Activated naive CD4-positive, alpha-beta T cell treated with anti-CD3 and anti-CD28 coated beads, Interleukin-2, amount 50 U/mL, for 24 hours (primary cell): Measurements from ENCODE around the gene MARK3.

Experiments
- H3K27ac Mint-ChIP-seq: one replicate; pipeline ENCODE4 v1.8.0; 2021; ENCODE audit warnings: mild to moderate bottlenecking, mixed read lengths
- H3K27me3 Mint-ChIP-seq: one replicate; pipeline ENCODE4 v1.8.0; 2021; ENCODE audit warnings: mixed read lengths
- H3K36me3 Mint-ChIP-seq: one replicate; pipeline ENCODE4 v1.8.0; 2021; ENCODE audit warnings: mixed read lengths
- H3K4me1 Mint-ChIP-seq: one replicate; pipeline ENCODE4 v1.8.0; 2021; ENCODE audit warnings: mixed read lengths
- H3K4me3 Mint-ChIP-seq: one replicate; pipeline ENCODE4 v1.8.0; 2021; ENCODE audit warnings: mild to moderate bottlenecking, mixed read lengths
- H3K9me3 Mint-ChIP-seq: one replicate; pipeline ENCODE4 v1.8.0; 2021; ENCODE audit warnings: mixed read lengths

Gene MARK3

DNA sequence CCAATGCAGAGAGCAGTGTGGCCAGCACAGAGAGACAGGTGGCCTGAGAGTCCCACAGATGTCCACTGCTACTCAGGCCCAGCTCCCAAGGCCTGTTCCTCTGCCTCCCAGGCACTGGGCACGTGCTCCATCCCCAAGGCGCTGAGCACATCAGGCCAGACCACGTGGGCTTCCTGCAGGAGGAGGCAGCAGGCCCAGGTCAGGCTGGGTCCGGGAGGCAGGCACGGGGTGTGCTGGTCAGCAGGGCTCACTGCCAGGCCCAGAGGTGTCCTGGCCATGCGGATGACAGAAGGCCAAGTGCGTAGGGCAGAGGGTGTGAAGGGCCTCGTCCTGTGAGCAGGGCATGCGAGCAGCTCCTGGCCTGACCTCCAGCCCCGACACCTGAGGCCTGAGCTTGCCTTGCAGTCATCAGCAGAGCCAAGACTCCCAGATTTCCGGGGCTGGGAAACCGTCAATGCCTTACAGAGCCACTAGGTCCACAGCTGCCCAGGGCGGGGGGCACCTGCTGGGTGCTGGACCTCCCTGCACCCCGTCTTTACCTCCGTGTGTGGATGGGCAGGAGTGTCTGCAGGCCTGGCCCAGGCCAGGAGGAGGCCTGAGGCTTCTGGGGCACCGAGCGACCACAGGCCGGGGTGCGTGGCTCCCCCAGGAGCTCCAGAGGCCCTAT lies 158.6 kb downstream of the MARK3 start:
- H3K27ac Mint-ChIP-seq = no peak overlapping the region
- no peaks in the 10 kb centered on the region for H3K4me1 Mint-ChIP-seq
- H3K4me3 Mint-ChIP-seq = no peak overlapping the region
- no peaks in the 10 kb centered on the region for H3K9me3 Mint-ChIP-seq
- H3K27me3 Mint-ChIP-seq = no peaks in the 10 kb centered on the region
- no peaks in the 10 kb centered on the region for H3K36me3 Mint-ChIP-seq

DNA sequence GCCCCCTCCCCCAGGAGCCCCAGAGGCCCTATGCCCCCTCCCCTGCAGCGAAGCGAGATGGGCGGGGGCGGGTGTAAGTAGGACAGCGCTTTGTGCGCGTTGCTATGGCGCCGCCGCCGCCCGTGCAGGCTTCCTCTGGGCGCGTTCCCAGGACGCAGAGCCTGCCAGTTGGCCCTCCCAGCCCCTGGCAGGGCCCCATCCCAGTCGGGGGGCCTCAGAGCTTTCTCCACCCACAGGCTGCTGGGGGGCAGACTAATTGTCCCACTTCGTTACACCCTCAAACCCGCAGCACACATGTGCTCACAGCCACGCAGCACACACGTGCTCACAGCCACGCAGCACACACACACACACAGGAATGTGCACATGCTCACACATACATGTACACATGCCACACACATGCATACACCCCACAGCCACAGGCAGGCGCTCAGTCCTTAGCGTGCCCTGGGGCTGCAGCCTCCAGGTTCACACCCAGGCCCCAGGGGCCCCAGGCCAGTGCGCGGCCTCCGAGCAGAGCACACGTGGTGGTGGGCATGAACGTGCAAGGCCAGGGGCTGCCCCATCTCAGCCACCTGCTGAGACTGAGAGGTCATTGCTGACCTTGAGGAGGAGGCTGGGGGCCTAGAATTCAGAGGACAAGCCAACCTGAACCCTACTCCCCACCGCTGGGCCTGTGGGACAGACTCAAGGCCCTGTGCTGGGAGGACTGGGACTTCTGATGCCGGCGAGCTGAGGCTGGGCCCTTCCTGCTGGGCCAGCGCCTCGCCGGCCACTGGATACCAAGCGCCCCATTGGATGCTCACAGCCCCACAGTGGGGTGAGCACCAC lies 159.4 kb downstream of the MARK3 start:
- H3K4me1 Mint-ChIP-seq = no peaks in the 10 kb centered on the region
- no peaks in the 10 kb centered on the region for H3K27me3 Mint-ChIP-seq
- no peak overlapping the region for H3K4me3 Mint-ChIP-seq
- H3K36me3 Mint-ChIP-seq = no peaks in the 10 kb centered on the region
- H3K27ac Mint-ChIP-seq = no peak overlapping the region
- H3K9me3 Mint-ChIP-seq = no peaks in the 10 kb centered on the region

DNA sequence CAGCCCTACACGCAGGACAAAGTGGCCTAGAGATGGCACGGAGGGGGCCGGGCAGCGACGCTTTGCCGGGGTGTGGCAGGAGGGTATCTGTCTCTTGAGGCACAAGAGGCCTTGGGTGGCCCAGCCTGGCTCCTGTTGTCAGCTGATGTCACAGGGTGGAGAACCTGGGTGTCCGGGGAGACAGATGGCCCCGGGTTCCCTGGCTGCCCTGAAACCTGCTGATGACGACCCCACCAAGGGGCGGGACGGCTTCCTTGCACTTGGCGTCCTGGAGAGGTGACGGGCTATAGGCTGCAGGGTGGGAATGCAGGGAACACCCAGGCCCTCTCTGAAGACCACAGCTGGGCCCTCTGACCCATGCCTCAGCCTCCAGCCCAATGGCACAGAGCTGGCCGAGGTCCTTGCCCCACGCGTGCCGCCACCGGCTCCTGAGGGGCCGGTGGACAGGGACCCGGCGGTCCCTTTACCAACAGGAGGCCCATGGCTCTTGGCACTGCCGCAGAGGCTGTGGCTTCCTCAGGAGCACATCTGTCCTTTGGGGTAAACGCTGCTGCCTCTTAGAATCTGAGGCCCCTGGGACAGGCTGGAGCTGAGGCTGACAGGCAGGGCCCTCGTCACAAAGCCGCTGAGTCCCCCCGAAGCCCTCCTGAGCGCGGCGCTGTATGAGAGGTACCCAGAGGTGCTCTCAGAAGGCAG lies 160.2 kb downstream of the MARK3 start:
- Mint-ChIP-seq H3K9me3 (no peaks in the 10 kb centered on the region), H3K4me3 (no peak overlapping the region), H3K4me1 (no peaks in the 10 kb centered on the region), H3K36me3 (no peaks in the 10 kb centered on the region), H3K27ac (no peak overlapping the region), H3K27me3 (no peaks in the 10 kb centered on the region)

DNA sequence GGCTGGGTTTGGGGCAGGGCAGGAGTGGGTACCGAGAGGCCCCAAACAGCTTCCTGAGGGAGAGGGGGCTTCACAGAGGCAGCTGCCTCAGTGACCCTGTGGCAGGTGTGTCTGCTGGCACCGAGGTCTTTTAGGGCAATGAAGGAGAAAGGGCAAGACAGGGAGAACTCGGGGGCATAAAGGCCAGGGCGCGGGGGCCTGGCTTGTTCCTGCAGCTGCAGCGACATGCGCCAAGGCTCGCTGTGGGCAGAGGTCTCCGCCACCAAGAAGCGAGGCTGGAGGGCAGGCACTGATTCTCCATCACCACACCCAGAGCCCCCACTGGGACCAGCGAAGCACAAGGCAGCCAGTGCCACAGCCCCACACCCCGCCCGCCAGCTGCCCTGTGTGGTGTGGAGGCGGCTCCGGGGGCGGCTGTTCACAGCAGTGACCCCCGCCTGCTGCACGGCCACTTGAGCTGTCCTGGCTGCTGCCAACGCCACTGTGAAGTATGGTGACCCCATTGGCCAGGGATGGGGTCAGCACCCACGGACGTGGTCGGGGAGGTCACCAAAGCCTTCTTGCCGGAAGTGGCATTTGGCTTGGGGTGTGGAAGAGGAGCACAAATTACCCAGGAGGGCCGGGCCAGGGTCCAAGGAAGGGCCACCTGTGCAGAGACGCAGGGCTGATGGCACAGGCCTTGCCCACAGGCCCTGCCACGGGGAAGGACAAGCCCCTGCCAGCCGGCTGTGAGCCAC lies 160.9 kb downstream of the MARK3 start:
- Mint-ChIP-seq H3K36me3 (no peaks in the 10 kb centered on the region), H3K4me3 (no peak overlapping the region), H3K27ac (no peak overlapping the region), H3K27me3 (no peaks in the 10 kb centered on the region), H3K4me1 (no peaks in the 10 kb centered on the region), H3K9me3 (no peaks in the 10 kb centered on the region)

DNA sequence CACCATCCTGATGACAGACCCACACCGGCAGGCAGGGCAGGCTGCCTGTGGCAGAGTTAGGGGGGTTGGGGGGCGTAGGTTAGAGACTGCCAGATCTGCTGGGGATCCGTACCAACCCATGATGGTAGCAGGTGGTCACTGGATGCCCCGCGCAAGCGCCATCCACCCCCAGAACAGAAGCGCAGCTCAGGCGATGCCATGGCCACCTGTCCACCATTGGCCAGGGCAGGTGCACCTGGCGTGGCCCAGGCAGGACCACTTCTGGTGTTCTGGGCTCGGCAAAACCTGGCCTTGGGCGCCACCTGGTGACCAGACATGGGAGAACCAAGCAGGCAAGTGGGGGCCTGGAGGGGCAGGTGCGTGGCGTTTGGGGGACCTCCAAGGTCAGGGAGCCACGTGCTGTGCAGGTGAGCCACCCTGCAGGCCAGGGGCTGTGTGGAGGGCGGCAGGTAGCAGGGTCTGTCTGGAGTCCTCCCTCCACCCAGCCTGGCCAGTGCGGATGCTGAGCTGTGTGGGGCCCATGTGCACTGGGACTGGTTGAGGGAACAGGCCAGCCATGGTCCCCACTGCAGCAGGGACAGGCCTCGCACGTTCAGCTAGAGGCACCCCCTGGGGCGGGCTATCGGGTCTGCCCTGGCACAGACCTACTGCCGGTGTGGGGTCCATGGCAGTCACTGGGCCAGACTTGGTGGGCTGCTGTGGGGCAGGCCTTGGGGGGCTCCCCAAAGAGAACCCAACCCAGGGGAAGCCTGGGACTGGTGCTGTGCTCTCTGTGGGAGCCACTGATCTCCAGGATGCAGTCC lies 161.6 kb downstream of the MARK3 start:
- Mint-ChIP-seq H3K4me3 (no peak overlapping the region), H3K27me3 (no peaks in the 10 kb centered on the region), H3K4me1 (no peaks in the 10 kb centered on the region), H3K27ac (no peak overlapping the region), H3K36me3 (no peaks in the 10 kb centered on the region), H3K9me3 (no peaks in the 10 kb centered on the region)

DNA sequence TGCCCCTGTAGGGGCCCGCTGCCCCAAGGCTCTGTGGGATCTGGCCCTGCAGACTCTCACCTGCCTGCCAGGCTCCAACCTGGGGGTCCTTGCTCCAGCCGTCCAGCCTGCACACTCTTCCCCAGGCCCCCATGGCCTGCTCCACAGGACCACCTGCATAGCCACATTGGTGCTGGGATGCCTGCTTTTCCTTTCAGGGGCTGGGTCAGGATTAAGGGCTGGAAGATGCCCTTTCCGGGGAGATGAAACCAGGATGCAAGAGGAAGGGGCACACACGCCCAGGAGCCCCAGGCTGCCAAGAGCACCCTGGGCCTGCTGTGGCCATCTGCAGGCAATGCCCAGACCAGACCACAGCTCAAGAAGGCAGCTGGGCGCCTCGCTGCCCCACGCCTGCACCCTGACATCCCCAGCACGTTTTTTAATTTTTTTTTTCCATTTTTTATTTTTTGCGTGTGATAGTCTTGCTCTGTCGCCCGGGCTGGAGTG lies 162.3 kb downstream of the MARK3 start:
- Mint-ChIP-seq H3K27ac (no peak overlapping the region), H3K4me1 (no peaks in the 10 kb centered on the region), H3K36me3 (no peaks in the 10 kb centered on the region)

DNA sequence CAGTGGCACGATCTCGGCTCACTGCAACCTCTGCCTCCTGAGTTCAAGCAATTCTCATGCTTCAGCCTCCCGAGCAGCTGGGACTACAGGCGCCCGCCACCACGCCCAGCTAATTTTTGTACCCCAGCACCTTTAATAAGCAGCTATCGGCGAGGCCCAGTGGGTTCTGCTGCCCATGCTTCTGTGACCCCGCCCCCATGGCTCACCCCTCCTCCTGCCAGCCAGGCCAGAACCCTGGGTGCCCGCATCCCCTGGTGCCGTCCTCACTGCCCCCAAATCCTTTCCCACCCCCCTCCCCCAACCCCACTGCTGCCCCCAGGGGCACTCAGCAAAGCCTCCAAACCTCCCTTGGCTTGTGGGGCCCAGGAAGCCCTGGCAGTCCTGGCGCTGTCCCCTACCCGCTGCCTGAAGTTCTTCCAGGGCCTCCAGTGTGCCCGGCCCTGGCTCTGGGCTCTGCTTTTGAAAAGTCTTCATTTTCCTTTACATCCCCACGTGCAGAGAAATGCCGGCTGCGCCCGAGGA lies 162.8 kb downstream of the MARK3 start:
- Mint-ChIP-seq H3K9me3 (no peaks in the 10 kb centered on the region), H3K4me1 (no peaks in the 10 kb centered on the region), H3K36me3 (no peaks in the 10 kb centered on the region), H3K4me3 (no peak overlapping the region), H3K27me3 (no peaks in the 10 kb centered on the region), H3K27ac (no peak overlapping the region)

More for the DNA sequence above, 162.3 kb downstream of the MARK3 start:
- H3K27me3 Mint-ChIP-seq = no peaks in the 10 kb centered on the region
- no peaks in the 10 kb centered on the region for H3K9me3 Mint-ChIP-seq
- no peak overlapping the region for H3K4me3 Mint-ChIP-seq

DNA sequence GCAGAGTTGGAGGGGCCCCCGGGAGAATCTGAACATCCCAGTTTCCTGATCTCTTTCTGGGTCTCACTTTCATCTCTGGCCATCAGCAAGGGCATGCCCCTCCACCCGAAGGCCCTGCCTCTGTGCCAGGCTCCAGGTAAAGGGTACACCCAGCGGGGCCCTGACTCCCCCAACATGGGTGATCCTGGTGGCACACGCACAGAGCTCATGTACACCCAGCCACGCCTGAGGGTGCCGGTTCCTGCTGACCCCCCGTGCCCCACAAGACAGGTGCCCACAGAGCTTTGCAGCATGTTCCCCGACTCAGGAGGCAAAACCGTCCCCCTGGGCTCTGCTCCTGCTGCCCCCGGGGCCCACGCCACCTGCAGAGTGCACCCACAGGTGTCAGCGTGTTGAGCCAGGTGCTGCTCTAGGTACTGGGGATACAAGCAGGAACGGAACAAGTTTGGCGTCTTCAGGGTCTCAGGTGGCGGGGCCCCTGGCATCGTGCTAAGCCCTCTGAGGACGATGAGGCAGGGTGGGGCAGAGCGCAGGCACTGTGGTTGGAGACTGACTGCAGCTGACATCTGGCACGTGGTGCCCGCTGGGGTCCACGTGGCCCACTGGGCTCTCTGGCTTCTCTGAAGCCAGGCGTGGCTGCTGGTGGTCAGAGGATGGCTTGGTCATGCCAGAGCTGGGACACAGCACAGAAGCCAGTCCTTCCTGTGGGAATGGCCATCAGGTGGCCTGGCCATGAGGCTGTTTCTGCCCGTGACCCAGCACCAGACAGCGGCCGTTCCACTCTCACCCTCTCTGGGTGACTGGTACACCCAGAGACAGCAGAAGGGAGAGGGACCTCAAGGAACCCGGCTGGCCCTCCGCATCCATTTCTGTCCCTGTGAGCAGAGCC lies 163.5 kb downstream of the MARK3 start:
- Mint-ChIP-seq H3K4me3 (no peak overlapping the region), H3K4me1 (no peaks in the 10 kb centered on the region), H3K36me3 (no peaks in the 10 kb centered on the region), H3K27ac (no peak overlapping the region), H3K27me3 (no peaks in the 10 kb centered on the region), H3K9me3 (no peaks in the 10 kb centered on the region)

DNA sequence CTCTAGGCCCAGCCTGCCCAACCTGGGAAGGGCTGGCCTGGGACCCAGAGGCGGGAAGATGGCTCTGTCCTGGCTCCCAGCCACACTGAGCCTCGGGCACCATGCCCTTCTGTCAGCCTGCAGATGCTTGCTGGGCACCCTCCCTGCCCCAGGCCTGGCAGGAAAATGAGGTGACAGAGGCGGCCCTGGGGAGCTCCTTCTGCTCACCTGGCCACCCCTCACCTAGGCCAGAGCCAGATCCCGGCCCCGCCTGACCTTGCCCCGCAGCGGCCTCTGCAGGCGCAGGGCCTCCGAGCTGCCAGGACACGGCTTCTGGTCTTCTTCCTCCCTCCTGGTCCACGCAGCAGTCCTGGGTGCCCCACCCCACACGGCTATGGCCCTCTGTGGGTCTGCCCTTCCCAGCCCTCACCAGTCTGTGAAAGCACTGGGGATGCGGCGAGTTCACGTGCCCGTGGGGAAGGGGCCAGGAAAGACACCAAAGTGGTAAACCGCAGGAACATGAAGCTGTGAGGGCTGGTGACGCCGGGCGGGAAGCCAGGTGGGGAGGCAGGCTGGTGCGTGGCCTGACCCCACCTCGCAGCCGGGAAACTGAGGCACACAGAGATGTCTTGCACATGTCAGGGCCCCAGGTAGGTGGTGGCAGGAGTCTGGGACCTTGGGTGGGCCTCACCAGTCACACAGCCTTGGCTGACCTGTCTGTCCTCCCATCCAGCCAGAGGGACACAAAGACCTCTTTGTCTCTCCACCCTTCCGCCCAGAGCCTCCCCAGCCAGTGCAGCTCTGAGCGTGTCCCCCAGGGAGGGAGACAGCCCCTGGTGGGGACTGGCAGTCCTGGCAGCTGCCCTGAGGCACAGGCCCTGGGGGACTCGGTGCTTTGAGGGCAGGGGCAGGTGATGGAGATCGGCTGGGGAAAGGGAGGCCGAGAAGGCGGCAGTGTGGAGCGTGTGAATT lies 164.4 kb downstream of the MARK3 start:
- no peak overlapping the region for H3K27ac Mint-ChIP-seq
- H3K4me1 Mint-ChIP-seq = peaks cover under 1% of the 10 kb centered on the region
- no peak overlapping the region for H3K4me3 Mint-ChIP-seq
- no peaks in the 10 kb centered on the region for H3K36me3 Mint-ChIP-seq
- no peaks in the 10 kb centered on the region for H3K9me3 Mint-ChIP-seq
- no peaks in the 10 kb centered on the region for H3K27me3 Mint-ChIP-seq

DNA sequence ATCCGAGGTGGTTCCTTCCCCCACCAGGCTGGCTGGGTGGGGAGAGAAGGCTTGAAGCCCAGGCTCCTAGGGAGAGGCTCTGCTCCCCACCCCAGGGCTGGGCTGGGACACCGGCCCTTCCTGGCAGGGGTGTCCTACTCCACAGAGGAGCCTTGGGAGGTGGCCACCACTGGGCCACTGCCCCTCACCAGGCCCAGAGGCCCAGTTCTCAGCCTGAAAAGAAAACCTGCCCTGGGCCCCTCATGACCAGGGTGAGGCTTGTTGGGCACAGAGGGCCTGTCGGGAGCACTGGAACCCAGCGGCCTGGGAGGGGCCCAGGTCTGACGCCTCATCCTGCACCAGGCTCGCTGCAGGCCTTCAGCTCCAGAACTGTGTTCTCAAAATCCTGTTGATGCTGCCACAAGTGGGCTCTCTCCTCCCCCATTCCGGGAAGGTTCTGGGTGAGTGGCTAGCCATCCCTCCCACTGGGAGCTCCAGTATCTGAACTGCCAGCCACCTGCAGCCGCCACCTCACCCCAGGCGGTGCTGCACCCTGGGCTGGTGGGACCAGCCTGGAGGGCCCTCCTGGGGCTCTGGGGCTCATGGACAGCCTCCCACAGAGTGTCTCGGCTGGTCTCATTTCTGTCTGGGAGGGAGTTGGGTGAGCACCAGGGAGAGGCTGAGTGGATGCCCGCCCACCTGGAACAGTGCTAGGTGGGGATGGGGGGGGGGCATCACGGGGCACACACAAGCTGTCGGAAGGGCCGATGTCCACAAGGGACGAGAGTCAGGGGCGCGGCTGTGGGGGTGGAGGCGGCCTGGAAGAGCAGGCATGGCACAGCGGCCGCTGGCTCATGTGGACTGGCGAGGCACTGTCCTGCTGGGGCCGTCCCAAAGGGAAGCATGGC lies 165.5 kb downstream of the MARK3 start:
- Mint-ChIP-seq H3K27ac (no peak overlapping the region), H3K36me3 (peaks cover 1% of the 10 kb centered on the region), H3K27me3 (no peaks in the 10 kb centered on the region), H3K4me1 (peaks cover 9% of the 10 kb centered on the region), H3K9me3 (no peaks in the 10 kb centered on the region), H3K4me3 (no peak overlapping the region)

DNA sequence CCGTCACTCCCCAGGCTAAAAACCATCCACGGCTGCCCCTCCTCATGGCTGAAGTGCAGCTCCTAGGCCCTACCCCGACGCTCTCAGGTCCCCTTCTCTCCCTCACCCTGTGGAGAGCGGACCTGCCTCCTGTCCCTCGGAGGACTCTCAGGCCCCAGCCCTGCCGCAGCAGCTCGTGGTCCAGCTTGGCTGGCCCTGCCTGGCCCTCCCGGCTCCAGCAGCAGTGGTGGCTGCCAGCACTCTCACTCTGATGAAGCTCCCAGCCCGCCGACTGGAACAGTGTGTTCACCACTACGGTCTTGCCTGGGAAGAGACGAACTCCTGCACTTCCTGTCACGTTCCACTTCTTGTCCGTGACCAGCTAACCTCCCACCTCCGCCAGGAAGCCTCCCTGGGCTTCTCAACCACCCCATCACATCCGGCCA lies 166.1 kb downstream of the MARK3 start:
- Mint-ChIP-seq H3K36me3 (peaks cover 1% of the 10 kb centered on the region), H3K27me3 (no peaks in the 10 kb centered on the region), H3K4me1 (peaks cover 9% of the 10 kb centered on the region), H3K9me3 (no peaks in the 10 kb centered on the region), H3K4me3 (no peak overlapping the region), H3K27ac (no peak overlapping the region)
